ENCODE measurements around the gene ADAMTSL2.

Gene ADAMTSL2

DNA sequence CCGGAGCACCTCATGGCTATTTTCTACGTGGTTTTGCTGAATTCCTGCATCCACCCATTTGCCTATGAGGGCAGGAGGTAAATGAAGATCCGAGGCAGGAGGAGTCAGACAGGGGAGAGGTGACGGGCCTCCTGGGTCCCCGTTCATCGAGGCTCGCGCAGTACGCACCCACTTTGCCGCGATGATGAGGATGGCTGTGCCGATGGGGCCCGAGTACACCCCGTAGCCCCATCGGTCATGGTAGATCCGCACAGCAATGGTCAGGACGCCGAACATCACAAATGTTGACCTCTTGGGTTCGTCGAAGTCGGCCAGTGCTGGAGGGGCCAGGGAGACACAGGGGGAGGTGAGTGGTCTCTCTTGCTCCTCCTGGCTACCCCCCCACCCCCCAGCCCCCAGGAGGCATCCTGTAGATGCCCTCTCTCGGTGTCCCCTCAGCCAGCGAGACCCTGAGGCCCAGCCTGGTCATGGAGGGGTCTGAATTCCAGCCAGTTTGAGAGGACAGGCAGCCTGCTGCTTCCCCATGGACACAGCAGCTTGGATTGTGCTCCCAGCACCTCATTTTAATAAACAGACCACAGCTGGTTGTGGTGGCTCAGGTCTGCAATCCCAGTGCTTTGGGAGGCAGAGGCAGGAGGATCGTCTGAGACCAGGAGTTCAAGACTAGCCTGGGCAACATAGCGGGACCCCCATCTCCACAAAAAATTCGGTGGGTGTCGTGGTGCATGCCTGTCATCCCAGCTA is 15.6 kb upstream of the ADAMTSL2 start:
- no peak for DNase-seq

DNA sequence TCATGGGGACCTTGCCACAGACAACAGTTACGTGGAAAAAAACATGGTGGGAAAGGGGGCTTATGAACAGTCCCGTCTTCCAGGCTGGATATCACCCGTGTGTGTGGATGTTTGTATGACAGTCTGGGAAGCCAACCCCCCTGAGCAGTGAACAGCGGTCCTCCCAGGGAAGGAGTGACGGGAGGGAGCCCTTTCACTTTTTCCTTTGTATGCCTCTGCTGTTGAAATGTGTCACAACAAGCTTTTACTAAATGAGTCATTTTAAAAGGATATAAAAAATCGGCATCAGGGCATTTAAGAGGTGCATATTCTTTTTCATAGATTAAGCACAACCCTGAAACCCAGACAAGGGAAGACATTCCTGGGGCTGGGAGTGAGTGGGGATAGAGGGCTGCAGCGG is 14.8 kb upstream of the ADAMTSL2 start:
- DNase-seq = no peak

GRCh38 chr9:133520121-133520835 is 14.2 kb upstream of the ADAMTSL2 start:
- DNase-seq = no peak

- no peak for DNase-seq
Measured at GRCh38 chr9:133521122-133522072, 13.1 kb upstream of the ADAMTSL2 start.

- DNase-seq = no peak
Measured at GRCh38 chr9:133522073-133522910, 12.2 kb upstream of the ADAMTSL2 start.

GRCh38 chr9:133523106-133523505 is 11.4 kb upstream of the ADAMTSL2 start:
- DNase-seq = no peak

GRCh38 chr9:133524146-133524545 is 10.4 kb upstream of the ADAMTSL2 start:
- no peak for DNase-seq

DNA sequence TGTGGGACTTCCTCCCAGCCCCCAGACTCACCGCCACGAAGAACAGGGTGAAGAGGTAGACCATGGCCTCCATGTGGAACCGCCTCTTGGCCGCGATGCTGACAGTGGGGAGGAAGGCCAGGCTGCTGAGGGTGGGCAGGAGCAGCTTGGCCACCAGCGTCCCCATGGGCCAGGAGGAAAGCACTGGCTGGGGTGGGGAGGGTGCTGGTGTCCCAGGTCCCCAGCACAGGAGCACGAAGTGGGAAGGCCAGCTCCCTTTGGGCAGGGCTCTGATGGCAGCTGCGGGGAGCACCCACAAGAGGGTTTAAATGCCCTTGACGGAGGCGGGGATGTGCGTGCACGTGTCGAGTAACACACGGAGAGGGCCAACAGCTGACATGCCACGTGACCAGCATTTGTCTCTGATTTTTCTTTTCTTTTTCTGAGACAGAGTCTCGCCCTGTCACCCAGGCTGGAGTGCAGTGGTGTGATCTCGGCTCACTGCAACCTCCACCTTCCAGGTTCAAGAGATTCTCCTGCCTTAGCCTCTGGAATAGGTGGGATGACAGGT is 9.8 kb upstream of the ADAMTSL2 start, which contains the start of gene MYMK:
MYMK (minus strand) TSS at position 281 of the 550 bp plus-strand sequence; CDS start at position 166, 115 bp downstream.
- no peak for DNase-seq

GRCh38 chr9:133525677-133526076 is 8.8 kb upstream of the ADAMTSL2 start:
- no peak for DNase-seq

DNA sequence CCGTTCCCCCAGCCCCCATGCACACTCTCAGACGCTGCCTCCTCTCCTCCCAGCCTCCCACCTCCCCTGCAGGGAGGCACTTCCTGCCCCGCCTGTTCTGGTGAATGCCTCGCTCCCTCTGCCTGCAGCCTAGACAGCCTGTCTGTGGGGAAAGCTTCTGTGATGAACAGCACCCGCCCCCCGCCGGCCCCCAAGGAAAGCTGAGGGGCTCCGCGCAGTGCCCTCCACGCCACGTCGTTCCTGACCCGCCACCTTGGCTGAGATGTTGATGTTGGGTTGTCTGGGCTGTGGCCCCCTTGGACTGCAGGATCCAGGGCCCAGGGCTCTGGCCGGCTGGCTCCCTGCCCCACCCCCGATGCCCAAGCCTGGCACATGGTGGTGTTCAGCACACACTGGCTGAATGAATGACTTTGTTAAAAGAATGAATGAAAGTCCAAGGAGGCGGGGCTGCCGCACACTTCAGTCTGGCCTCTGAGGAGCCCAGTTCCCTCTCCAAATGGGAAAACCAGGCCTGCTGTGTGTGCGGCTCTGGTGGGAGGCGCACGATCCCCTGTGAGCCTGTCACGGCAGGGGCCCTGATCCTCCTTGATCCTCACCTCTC is 7.7 kb upstream of the ADAMTSL2 start:
- no peak for DNase-seq

GRCh38 chr9:133527444-133527920 is 7.0 kb upstream of the ADAMTSL2 start:
- DNase-seq = no peak

GRCh38 chr9:133528001-133528875 is 6.3 kb upstream of the ADAMTSL2 start:
- DNase-seq = no peak

DNA sequence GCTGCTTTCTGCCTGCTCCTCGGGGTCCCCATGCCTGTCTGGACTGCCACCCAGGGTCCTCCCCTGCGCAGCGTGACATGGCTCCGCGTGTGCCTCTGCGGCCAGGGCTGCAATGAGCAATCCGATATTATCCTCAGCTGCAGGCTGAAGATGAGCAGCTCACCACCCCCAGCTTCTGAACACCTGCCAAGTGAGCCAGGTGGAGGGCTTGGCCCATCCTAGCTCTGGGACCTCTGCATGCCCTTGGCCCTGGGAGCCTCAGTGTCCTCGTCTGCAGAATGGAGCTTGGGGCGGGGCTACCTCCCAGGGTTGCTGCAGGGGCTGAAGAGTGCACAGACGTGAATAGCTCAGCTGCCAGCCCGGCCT is 5.6 kb upstream of the ADAMTSL2 start:
- no peak for DNase-seq

- no peak for DNase-seq
Measured at GRCh38 chr9:133529457-133529856, 5.0 kb upstream of the ADAMTSL2 start.

DNA sequence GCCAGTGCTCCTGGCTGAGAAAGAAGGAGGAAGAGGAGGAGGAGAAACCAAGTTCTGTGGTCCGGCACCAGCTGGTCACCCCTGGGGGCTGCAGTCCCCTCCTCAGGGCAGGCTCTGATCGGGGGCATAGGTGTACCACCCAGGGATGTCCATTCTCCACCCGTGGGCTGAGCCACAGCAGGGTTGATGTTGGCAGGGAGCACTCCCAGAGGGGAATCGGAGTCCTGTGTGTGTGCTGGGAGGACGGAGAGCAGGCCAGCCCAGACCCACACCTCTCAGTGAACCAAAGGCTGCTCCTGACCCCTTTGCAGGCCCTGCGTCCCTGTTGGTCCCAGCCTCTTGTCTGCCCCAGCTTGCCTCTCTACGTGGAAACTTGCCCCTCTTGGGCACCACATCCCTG is 4.6 kb upstream of the ADAMTSL2 start:
- no peak for DNase-seq

DNA sequence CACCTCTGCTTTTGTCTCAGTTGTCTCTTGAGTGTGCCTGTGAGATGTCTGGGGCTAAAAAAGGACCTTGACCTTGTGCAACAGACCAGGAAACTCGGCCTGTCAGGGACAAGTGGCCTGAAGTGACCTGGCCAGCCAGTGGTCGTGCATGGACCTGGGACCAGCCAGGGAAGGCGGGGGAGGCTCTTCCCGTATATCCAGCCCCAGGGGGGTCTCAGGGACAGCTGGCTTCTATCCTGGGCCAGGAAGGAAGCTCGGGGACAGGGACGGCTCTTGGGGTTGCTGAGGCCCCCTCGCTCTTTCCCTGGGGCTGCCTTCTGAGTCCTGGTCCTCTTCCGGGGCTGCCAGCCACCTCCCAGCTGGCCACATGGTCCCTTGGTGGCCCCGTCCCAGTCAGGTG is 3.2 kb upstream of the ADAMTSL2 start:
- DNase-seq = no peak

- DNase-seq = peak; percentile 96
Measured at GRCh38 chr9:133532937-133533668, 1.4 kb upstream of the ADAMTSL2 start.

- no peak for DNase-seq
Measured at GRCh38 chr9:133533857-133534256, 647 bp upstream of the ADAMTSL2 start.

- DNase-seq = no peak
Measured at GRCh38 chr9:133535306-133535877, 888 bp downstream of the ADAMTSL2 start.

Data from 8988T (cell line).